Measurements from ENCODE around the gene SUSD4.

SUSD4 gene

GRCh38 chr1:223307544-223307943 lies 56.4 kb downstream of the SUSD4 start:
- TF ChIP-seq GATA3 (IDR thresholded peaks at IDR 0.05; ENCODE audit: low read depth, low read length): no peak
- no peak for TF ChIP-seq GATA2 (IDR thresholded peaks at IDR 0.05; ENCODE audit: low read depth, low read length)

- no peak for TF ChIP-seq GATA3 (IDR thresholded peaks at IDR 0.05; ENCODE audit: low read depth, low read length)
- no peak for TF ChIP-seq GATA2 (IDR thresholded peaks at IDR 0.05; ENCODE audit: low read depth, low read length)
Observed at GRCh38 chr1:223304931-223305330, 59.0 kb downstream of the SUSD4 start.

GRCh38 chr1:223301371-223301770 lies 62.6 kb downstream of the SUSD4 start:
- no peak for TF ChIP-seq GATA2 (IDR thresholded peaks at IDR 0.05; ENCODE audit: low read depth, low read length)
- no peak for TF ChIP-seq GATA3 (IDR thresholded peaks at IDR 0.05; ENCODE audit: low read depth, low read length)

GRCh38 chr1:223299553-223299952 lies 64.4 kb downstream of the SUSD4 start:
- no peak for TF ChIP-seq GATA3 (IDR thresholded peaks at IDR 0.05; ENCODE audit: low read depth, low read length)
- no peak for TF ChIP-seq GATA2 (IDR thresholded peaks at IDR 0.05; ENCODE audit: low read depth, low read length)

DNA sequence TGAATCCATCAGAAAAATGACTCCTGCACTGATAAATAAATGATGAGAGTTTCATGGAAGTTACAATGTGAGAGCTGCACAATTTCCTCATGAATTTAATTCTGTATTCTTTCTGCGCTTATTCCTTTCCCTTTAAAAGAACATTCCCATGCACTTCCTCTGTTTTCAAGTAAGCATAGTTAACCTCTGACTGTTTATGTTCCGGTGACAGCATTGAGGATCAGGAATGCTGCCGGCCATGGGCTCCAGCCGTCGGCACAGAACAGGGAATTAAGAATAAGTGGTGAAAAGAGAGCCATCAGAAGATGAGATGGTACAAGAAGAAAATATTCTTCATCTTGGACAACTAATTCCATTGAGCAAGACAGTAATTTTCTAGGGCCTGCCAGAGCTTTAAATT lies 65.3 kb downstream of the SUSD4 start:
- no peak for TF ChIP-seq GATA2 (IDR thresholded peaks at IDR 0.05; ENCODE audit: low read depth, low read length)
- TF ChIP-seq GATA3 (IDR thresholded peaks at IDR 0.05; ENCODE audit: low read depth, low read length): no peak

GRCh38 chr1:223297800-223298199 lies 66.2 kb downstream of the SUSD4 start:
- TF ChIP-seq GATA3 (IDR thresholded peaks at IDR 0.05; ENCODE audit: low read depth, low read length) (no peak), GATA2 (IDR thresholded peaks at IDR 0.05; ENCODE audit: low read depth, low read length) (no peak)

DNA sequence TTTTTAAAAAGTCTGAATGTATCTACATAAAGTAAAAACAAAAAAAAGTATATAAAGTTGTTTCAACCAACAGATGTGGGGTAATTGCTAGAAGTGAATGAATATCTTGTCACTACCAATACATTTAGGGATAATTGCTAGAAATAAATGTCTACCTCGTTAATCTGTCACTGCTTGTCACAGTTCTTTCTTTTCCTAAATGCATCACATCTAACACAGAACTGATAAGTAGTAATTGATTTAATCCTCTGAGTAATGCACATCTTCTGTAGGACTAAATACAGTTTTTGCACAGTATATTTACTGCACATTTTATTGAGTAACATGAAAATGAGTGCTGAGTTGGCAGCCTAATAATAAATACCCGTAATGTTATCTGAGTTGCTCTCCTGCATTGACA lies 72.2 kb downstream of the SUSD4 start:
- TF ChIP-seq GATA3 (IDR thresholded peaks at IDR 0.05; ENCODE audit: low read depth, low read length) (no peak), GATA2 (IDR thresholded peaks at IDR 0.05; ENCODE audit: low read depth, low read length) (no peak)

DNA sequence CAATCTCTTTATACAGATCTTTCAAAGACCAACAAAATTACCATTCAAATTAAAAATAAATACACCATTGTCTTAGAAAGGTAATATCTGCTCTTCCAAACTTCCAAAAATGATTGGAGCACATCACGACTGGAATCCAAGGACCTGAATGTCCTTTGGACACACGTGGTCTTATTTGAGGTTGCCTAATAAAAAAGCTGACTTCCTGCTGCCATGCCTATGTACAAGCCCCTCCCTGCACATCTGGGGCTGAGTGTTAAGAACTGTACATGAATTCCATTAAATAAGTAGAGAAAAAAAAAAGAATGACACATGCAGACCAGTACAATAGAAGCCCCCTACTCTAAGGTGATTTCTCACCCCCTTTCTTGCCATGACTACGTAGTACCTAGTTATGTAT lies 73.6 kb downstream of the SUSD4 start:
- TF ChIP-seq GATA3 (IDR thresholded peaks at IDR 0.05; ENCODE audit: low read depth, low read length): no peak
- no peak for TF ChIP-seq GATA2 (IDR thresholded peaks at IDR 0.05; ENCODE audit: low read depth, low read length)

DNA sequence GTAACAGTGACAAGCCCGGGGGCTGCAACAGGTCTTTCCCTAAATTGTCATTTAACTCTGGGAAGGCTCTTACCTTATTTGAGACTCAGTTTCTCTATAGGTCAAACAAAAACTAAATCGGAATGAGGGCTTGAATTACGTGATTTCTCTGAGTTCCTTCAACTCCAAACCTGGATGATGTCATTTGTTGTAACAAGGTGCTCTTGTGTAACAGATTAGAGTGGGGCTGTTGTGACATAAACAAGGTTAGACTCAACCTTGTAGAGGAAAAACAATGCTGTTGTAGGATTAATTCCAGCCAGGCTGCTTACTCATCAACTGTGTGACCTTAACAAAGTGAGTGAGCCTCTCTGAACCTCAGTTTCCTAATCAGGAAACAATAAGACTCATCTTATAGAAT lies 74.4 kb downstream of the SUSD4 start:
- no peak for TF ChIP-seq GATA3 (IDR thresholded peaks at IDR 0.05; ENCODE audit: low read depth, low read length)

- no peak for TF ChIP-seq GATA3 (IDR thresholded peaks at IDR 0.05; ENCODE audit: low read depth, low read length)
- TF ChIP-seq GATA2 (IDR thresholded peaks at IDR 0.05; ENCODE audit: low read depth, low read length): no peak
Observed at GRCh38 chr1:223288826-223289225, 75.2 kb downstream of the SUSD4 start.

DNA sequence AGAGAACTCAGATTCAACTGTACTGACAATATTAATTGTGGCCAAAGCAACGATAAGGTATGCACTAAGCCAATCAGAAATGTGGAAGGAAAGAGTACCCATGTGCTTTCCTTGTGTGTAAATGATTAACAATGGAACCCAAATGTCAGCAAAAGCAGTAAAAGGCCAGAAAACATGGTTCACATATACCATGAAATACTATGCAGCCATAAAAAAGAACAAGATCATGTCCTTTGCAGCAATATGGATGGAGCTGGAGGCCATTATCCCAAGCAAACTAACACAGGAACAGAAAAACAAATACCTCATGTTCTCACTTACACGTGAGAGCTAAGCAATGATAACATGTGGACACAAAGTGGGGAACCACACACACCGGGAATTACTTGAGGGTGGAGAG lies 78.5 kb downstream of the SUSD4 start:
- no peak for TF ChIP-seq GATA3 (IDR thresholded peaks at IDR 0.05; ENCODE audit: low read depth, low read length)
- no peak for TF ChIP-seq GATA2 (IDR thresholded peaks at IDR 0.05; ENCODE audit: low read depth, low read length)

- TF ChIP-seq GATA3 (IDR thresholded peaks at IDR 0.05; ENCODE audit: low read depth, low read length) (no peak), GATA2 (IDR thresholded peaks at IDR 0.05; ENCODE audit: low read depth, low read length) (no peak)
Observed at GRCh38 chr1:223276029-223276428, 87.9 kb downstream of the SUSD4 start.

DNA sequence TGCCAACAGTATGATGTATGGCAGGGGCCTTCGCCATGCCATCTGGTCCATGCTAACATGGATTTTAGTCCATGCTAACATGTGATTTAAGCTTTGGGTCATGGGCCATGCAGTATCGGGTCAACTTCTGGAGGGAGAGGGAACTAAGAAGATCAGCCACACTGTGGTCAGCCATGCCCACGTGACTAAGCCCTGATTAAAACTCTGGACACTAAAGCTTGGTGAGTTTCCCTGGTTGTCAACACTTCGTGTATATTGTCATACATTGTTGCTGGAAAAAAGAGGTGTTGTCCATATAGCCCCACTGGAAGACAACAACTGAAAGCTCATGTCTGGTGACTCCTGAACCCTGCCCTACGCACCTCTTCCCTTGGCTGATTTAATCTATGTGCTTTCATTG lies 90.5 kb downstream of the SUSD4 start:
- TF ChIP-seq GATA2 (IDR thresholded peaks at IDR 0.05; ENCODE audit: low read depth, low read length) (no peak), GATA3 (IDR thresholded peaks at IDR 0.05; ENCODE audit: low read depth, low read length) (no peak)

DNA sequence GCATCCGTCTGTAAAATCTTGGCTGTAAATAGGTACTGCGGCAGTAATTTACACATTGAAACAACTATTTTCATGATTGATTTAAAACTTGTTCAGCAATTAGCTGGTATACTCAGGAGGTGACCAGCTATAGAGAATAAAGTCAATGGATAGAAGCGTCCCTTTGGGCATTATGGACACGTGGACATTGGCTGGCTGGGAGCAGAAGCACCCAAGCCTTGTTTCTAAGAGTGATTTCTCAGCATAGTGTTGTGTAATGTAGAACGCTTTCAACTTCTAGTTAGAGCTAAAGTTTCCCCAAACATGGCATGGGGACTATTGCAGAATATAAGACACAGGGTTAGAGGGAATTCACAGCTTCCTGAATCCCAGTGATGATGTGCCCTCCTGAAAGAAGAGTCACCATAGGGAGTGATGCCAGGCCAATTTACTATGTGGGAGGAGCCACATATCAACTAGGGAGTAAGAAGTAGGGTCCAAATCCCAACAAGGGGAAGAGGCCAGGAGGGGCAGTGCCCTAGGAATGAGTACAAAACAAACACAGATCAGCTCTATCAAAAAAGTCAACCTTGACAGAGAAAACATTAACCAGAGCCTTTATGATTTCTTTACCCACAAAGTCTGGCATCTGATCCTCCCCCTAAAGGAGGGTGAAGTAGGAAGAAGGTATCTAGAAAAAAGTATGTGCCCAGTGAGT lies 92.7 kb downstream of the SUSD4 start:
- TF ChIP-seq GATA2 (IDR thresholded peaks at IDR 0.05; ENCODE audit: low read depth, low read length) (no peak), GATA3 (IDR thresholded peaks at IDR 0.05; ENCODE audit: low read depth, low read length) (no peak)

- TF ChIP-seq GATA2 (IDR thresholded peaks at IDR 0.05; ENCODE audit: low read depth, low read length) (no peak), GATA3 (IDR thresholded peaks at IDR 0.05; ENCODE audit: low read depth, low read length) (no peak)
Observed at GRCh38 chr1:223270155-223270554, 93.8 kb downstream of the SUSD4 start.

DNA sequence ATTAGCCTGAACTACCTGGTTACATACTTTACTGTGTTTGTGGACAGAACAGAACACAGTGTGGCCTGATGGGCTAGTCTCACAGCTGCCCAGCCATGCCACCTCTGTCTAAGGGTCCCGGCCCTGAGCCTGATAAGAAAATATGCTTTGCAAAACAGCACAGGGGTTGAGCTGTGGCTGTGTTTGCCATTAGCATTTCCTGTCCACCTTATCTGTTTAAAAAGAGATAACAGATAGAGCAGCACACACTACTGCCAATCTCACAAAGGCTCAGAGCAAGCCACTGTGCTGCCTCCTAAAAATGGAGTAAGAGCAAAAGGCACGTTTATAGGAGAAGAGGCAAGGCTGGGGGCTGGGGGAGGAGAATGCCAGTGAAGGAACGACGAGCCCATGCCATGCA lies 95.0 kb downstream of the SUSD4 start:
- TF ChIP-seq GATA2 (IDR thresholded peaks at IDR 0.05; ENCODE audit: low read depth, low read length): peak; percentile 90
- no peak for TF ChIP-seq GATA3 (IDR thresholded peaks at IDR 0.05; ENCODE audit: low read depth, low read length)
